Trophoblast cell (in vitro differentiated cells and primary cell): Measurements from ENCODE around the gene ASNSD1.

Experiments used
- DNase-seq, 2 donors: peaks; one replicate each; pipeline ENCODE4 v3.0.0-alpha.2; 2016
- H2AFZ ChIP-seq: 2 replicates; pipeline ENCODE4 v1.6.1; 2013; ENCODE audit warnings: low read length, moderate library complexity, mild to moderate bottlenecking; ENCODE audit not compliant: insufficient read depth, poor library complexity
- H2AK5ac ChIP-seq: 2 replicates; pipeline ENCODE4 v1.6.1; 2013; ENCODE audit warnings: mild to moderate bottlenecking, low read length
- H2BK120ac ChIP-seq: 2 replicates; pipeline ENCODE4 v1.6.1; 2013; ENCODE audit warnings: low read length, mild to moderate bottlenecking, moderate library complexity; ENCODE audit not compliant: insufficient read depth, poor library complexity
- H2BK12ac ChIP-seq: 2 replicates; pipeline ENCODE4 v1.6.1; 2013; ENCODE audit warnings: mild to moderate bottlenecking, low read length, moderate library complexity
- H2BK5ac ChIP-seq: 2 replicates; pipeline ENCODE4 v1.6.1; 2013; ENCODE audit warnings: low read length, low read depth, moderate library complexity, mild to moderate bottlenecking; ENCODE audit not compliant: poor library complexity
- H3K14ac ChIP-seq: 2 replicates; pipeline ENCODE4 v1.6.1; 2013; ENCODE audit warnings: mild to moderate bottlenecking, low read length
- H3K18ac ChIP-seq: 2 replicates; pipeline ENCODE4 v1.6.1; 2013; ENCODE audit warnings: mild to moderate bottlenecking, low read length
- H3K23ac ChIP-seq: 2 replicates; pipeline ENCODE4 v1.6.1; 2013; ENCODE audit warnings: low read length
- H3K27ac ChIP-seq: 2 replicates; pipeline ENCODE4 v1.5.1; 2013; ENCODE audit warnings: low read depth, mild to moderate bottlenecking, inconsistent platforms, low read length, moderate library complexity
- H3K27me3 ChIP-seq: 2 replicates; pipeline ENCODE4 v1.6.1; 2013; ENCODE audit warnings: inconsistent platforms, mild to moderate bottlenecking, low read length, moderate library complexity; ENCODE audit not compliant: insufficient read depth
- H3K36me3 ChIP-seq, 2 experiments: 1 replicate in 1 of 2; 2 replicates in 1 of 2; pipeline ENCODE4 v1.6.1; 2013; ENCODE audit warnings: low read length in 2 of 2, mild to moderate bottlenecking in 2 of 2, moderate library complexity in 1 of 2; ENCODE audit not compliant: insufficient read depth in 2 of 2, control insufficient read depth in 1 of 2
- H3K4ac ChIP-seq: 2 replicates; pipeline ENCODE4 v1.6.1; 2013; ENCODE audit warnings: low read depth, mild to moderate bottlenecking, low read length, moderate library complexity
- H3K4me1 ChIP-seq, 2 experiments: 1 replicate in 1 of 2; 2 replicates in 1 of 2; pipeline ENCODE4 v1.6.1; 2013; ENCODE audit warnings: low read length in 2 of 2, mild to moderate bottlenecking in 2 of 2, moderate library complexity in 1 of 2; ENCODE audit not compliant: insufficient read depth in 2 of 2, control insufficient read depth in 1 of 2
- H3K4me2 ChIP-seq: 2 replicates; pipeline ENCODE4 v1.6.1; 2013; ENCODE audit warnings: inconsistent platforms, mild to moderate bottlenecking, low read length, moderate library complexity
- H3K4me3 ChIP-seq: 2 replicates; pipeline ENCODE4 v1.5.1; 2013; ENCODE audit warnings: mild to moderate bottlenecking, low read depth, low read length, inconsistent platforms
- H3K79me1 ChIP-seq: one replicate; pipeline ENCODE4 v1.6.1; 2013; ENCODE audit warnings: low read length
- H3K79me2 ChIP-seq: 2 replicates; pipeline ENCODE4 v1.6.1; 2013; ENCODE audit warnings: low read length, mild to moderate bottlenecking; ENCODE audit not compliant: control insufficient read depth, insufficient read depth, poor library complexity
- H3K9ac ChIP-seq: 2 replicates; pipeline ENCODE4 v1.6.1; 2013; ENCODE audit warnings: mild to moderate bottlenecking, low read length
- H3K9me3 ChIP-seq: 2 replicates; pipeline ENCODE4 v1.6.1; 2013; ENCODE audit warnings: low read depth, mild to moderate bottlenecking, control low read depth, inconsistent platforms, low read length; ENCODE audit not compliant: insufficient read depth
- H4K12ac ChIP-seq: 2 replicates; pipeline ENCODE4 v1.6.1; 2013; ENCODE audit warnings: low read depth, mild to moderate bottlenecking, low read length, moderate library complexity
- H4K8ac ChIP-seq: 2 replicates; pipeline ENCODE4 v1.6.1; 2013; ENCODE audit warnings: low read depth, mild to moderate bottlenecking, low read length, moderate library complexity
- H4K91ac ChIP-seq: one replicate; pipeline ENCODE4 v1.6.1; 2013; ENCODE audit warnings: low read depth, mild to moderate bottlenecking, low read length, moderate library complexity
- WGBS: extraction: QIAGEN DNeasy Blood & Tissue Kit; methylation state at CpG from one replicate; pipeline ENCODE4 v1.1.7; 2013; ENCODE audit warnings: missing lambda C conversion rate; ENCODE audit not compliant: insufficient read length, insufficient coverage; ENCODE audit errors: extremely low coverage; 5-methylcytosine and 5-hydroxymethylcytosine counted together

Gene ASNSD1

DNA sequence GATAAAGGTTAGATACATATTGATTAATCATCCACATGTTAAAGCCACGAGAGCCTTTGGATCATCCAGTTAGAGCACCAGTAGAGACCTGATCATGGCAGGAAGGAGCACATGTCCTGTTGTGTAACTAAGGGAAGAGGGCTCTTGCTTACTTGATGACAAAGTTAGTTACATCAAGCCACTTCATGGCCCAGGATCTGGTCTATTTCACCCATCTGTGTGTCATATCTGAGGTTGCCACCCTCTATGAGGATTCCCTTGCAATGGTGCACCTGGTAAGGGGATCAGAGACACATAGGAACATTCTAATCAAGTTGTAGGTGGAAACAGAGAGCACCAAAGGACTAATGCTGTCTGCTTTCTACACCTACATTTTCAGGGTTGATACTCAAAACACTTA lies 19.9 kb downstream of the ASNSD1 start:
- Histone ChIP-seq H3K4me1 (no peaks in the 10 kb centered on the region), H3K79me1 (no peaks in the 10 kb centered on the region), H3K4me3 (no peak overlapping the region), H4K12ac (no peak overlapping the region), H3K36me3 (no peaks in the 10 kb centered on the region), H3K14ac (no peak overlapping the region), H3K23ac (no peak overlapping the region), H2AK5ac (no peak overlapping the region), H3K27me3 (no peaks in the 10 kb centered on the region), H4K8ac (no peak overlapping the region), H3K27ac (no peak overlapping the region), H3K18ac (no peak overlapping the region), H3K9ac (no peak overlapping the region), H4K91ac (no peak overlapping the region), H3K4me2 (no peak overlapping the region), H2BK12ac (no peak overlapping the region), H3K79me2 (no peaks in the 10 kb centered on the region), H2BK120ac (no peak overlapping the region), H3K9me3 (no peaks in the 10 kb centered on the region), H2BK5ac (no peak overlapping the region), H3K4ac (no peak overlapping the region), H2AFZ (no peak overlapping the region)
- no peak for DNase-seq
- WGBS = no CpG with 5 or more reads among the region's 1 CpG

DNA sequence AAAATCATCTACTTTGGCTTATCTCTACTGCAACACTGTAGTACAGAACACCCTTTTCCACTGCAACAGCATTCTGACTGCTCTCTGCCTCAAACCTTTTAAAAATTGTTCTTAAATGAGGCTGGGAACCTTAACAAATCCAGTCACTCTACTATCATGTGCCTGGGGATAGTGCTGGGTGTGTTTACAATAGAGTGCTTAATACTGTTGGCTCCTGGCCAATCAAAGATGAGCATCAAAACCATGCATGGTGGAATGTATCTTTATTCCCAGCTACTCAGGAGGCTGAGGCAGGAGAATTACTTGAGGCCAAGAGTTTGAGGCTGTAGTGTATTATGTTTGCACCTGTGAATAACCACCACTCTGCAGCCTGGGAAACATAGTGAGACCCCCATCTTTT lies 20.6 kb downstream of the ASNSD1 start:
- Histone ChIP-seq H4K8ac (no peak overlapping the region), H3K9me3 (no peaks in the 10 kb centered on the region), H4K91ac (no peak overlapping the region), H3K27ac (no peak overlapping the region), H4K12ac (no peak overlapping the region), H3K4me3 (no peak overlapping the region), H3K14ac (no peak overlapping the region), H3K4me2 (no peak overlapping the region), H3K79me1 (no peaks in the 10 kb centered on the region), H3K36me3 (no peaks in the 10 kb centered on the region), H2AFZ (no peak overlapping the region), H2BK5ac (no peak overlapping the region), H2AK5ac (no peak overlapping the region), H3K9ac (no peak overlapping the region), H2BK120ac (no peak overlapping the region), H3K79me2 (no peaks in the 10 kb centered on the region), H3K23ac (no peak overlapping the region), H2BK12ac (no peak overlapping the region), H3K4me1 (no peaks in the 10 kb centered on the region), H3K4ac (no peak overlapping the region), H3K27me3 (no peaks in the 10 kb centered on the region), H3K18ac (no peak overlapping the region)
- no peak for DNase-seq

DNA sequence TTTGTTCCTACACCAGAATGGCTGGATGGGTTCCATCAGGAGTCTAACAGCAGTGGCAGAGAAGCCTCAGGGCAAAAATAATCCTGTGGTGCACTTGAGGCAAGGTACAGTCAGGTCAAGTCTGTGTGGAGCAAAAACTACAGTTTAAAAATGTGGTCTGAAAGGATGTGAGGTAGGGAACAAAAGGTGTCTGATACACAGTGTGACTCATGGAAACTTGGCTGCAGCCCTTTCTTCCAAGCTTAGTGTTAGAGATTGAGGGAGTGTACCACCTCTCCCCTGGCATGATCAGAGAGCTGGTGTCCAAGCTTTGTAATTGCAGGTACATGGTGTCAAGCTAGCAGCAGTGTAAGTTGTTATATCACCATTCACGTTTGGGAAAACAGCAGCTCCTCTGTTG lies 22.1 kb downstream of the ASNSD1 start:
- Histone ChIP-seq H3K4me3 (no peak overlapping the region), H3K27me3 (no peaks in the 10 kb centered on the region), H3K9ac (no peak overlapping the region), H3K79me1 (no peaks in the 10 kb centered on the region), H4K8ac (no peak overlapping the region), H3K14ac (no peak overlapping the region), H3K4ac (no peak overlapping the region), H2BK5ac (no peak overlapping the region), H2AFZ (no peak overlapping the region), H3K9me3 (no peaks in the 10 kb centered on the region), H3K18ac (no peak overlapping the region), H3K79me2 (no peaks in the 10 kb centered on the region), H3K4me1 (no peaks in the 10 kb centered on the region), H4K12ac (no peak overlapping the region), H4K91ac (no peak overlapping the region), H2BK12ac (no peak overlapping the region), H3K27ac (no peak overlapping the region), H3K36me3 (no peaks in the 10 kb centered on the region), H3K23ac (no peak overlapping the region), H2BK120ac (no peak overlapping the region), H3K4me2 (no peak overlapping the region), H2AK5ac (no peak overlapping the region)
- WGBS = no CpG with 5 or more reads among the region's 1 CpG
- DNase-seq = no peak

DNA sequence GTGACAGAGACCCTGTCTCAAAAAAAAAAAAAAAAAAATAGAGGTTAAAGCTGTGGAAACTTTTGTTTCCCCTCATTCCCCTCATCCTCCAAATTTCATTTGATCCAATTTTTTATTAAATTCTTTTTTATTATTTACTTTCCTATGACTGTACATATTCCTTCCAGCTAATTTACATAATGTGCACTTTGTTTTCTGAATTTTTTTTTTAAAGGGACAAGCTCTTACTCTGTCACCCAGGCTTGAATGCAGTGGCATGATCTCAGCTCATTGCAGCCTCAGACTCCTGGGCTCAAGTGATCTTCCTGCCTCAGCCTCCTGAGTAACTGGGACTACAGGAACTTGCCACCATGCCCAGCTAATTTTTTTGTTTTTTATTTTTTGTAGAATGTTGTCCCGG lies 23.6 kb downstream of the ASNSD1 start:
- Histone ChIP-seq H3K4me1 (no peaks in the 10 kb centered on the region), H3K4me3 (no peak overlapping the region), H2BK5ac (no peak overlapping the region), H2BK120ac (no peak overlapping the region), H3K27ac (no peak overlapping the region), H3K14ac (no peak overlapping the region), H3K9me3 (no peaks in the 10 kb centered on the region), H4K12ac (no peak overlapping the region), H3K79me1 (no peaks in the 10 kb centered on the region), H2AFZ (no peak overlapping the region), H3K9ac (no peak overlapping the region), H3K27me3 (no peaks in the 10 kb centered on the region), H3K23ac (no peak overlapping the region), H4K91ac (no peak overlapping the region), H3K4me2 (no peak overlapping the region), H3K36me3 (no peaks in the 10 kb centered on the region), H3K18ac (no peak overlapping the region), H4K8ac (no peak overlapping the region), H2BK12ac (no peak overlapping the region), H3K4ac (no peak overlapping the region), H2AK5ac (no peak overlapping the region), H3K79me2 (no peaks in the 10 kb centered on the region)
- WGBS = no CpG with 5 or more reads among the region's 1 CpG
- DNase-seq = no peak
